H9 (cell line): ENCODE measurements around the gene ZNF134. TPM values are rescaled to one million over a fixed set of nuclear protein-coding genes. Genes with fewer than 3 reads are reported as not detected.
A peak's percentile ranks its signal among the peaks of the same experiment; 100 is the strongest.

Experiments
- DNase-seq: peaks from one replicate; pipeline ENCODE4 v3.0.0-alpha.2; 2017
- H2AFZ ChIP-seq: one replicate; pipeline ENCODE4 v1.6.1; 2013; ENCODE audit warnings: mild to moderate bottlenecking, low read length, control low read depth, moderate library complexity
- H2AK5ac ChIP-seq: 2 replicates; pipeline ENCODE4 v1.6.1; 2013; ENCODE audit warnings: low read length, control low read depth, mixed read lengths; ENCODE audit not compliant: insufficient read length
- H2BK120ac ChIP-seq: one replicate; pipeline ENCODE4 v1.6.1; 2013; ENCODE audit warnings: low read depth, mild to moderate bottlenecking, low read length, control low read depth, inconsistent platforms; ENCODE audit not compliant: poor library complexity, severe bottlenecking
- H2BK12ac ChIP-seq: 2 replicates; pipeline ENCODE4 v1.6.1; 2013; ENCODE audit warnings: low read length, control low read depth, mixed read lengths, low read depth; ENCODE audit not compliant: insufficient read length
- H2BK15ac ChIP-seq: 2 replicates; pipeline ENCODE4 v1.6.1; 2013; ENCODE audit warnings: low read depth, low read length, control low read depth
- H2BK20ac ChIP-seq: one replicate; pipeline ENCODE4 v1.6.1; 2013; ENCODE audit warnings: low read depth, mild to moderate bottlenecking, low read length, control low read depth, inconsistent platforms; ENCODE audit not compliant: poor library complexity, severe bottlenecking
- H2BK5ac ChIP-seq: 2 replicates; pipeline ENCODE4 v1.6.1; 2013; ENCODE audit warnings: low read length, control low read depth, mixed read lengths; ENCODE audit not compliant: insufficient read length
- H3K14ac ChIP-seq: 2 replicates; pipeline ENCODE4 v1.6.1; 2013; ENCODE audit warnings: low read length, control low read depth; ENCODE audit not compliant: insufficient read depth
- H3K18ac ChIP-seq: 2 replicates; pipeline ENCODE4 v1.6.1; 2013; ENCODE audit warnings: low read depth, mild to moderate bottlenecking, mixed read lengths, low read length, control low read depth; ENCODE audit not compliant: insufficient read length
- H3K23ac ChIP-seq: 2 replicates; pipeline ENCODE4 v1.6.1; 2013; ENCODE audit warnings: low read length, control low read depth, mixed read lengths, low read depth; ENCODE audit not compliant: insufficient read length
- H3K23me2 ChIP-seq: 2 replicates; pipeline ENCODE4 v1.6.1; 2013; ENCODE audit warnings: low read depth, mild to moderate bottlenecking, mixed read lengths, low read length, control low read depth; ENCODE audit not compliant: insufficient read length, poor library complexity, severe bottlenecking
- H3K27ac ChIP-seq: 2 replicates; pipeline ENCODE4 v1.5.1; 2013; ENCODE audit warnings: low read length, control low read depth, mixed read lengths, low read depth; ENCODE audit not compliant: insufficient read length
- H3K27me3 ChIP-seq: 2 replicates; pipeline ENCODE4 v1.6.1; 2013; ENCODE audit warnings: low read length, control low read depth, inconsistent platforms; ENCODE audit not compliant: insufficient read depth
- H3K4ac ChIP-seq: 2 replicates; pipeline ENCODE4 v1.6.1; 2013; ENCODE audit warnings: low read depth, mild to moderate bottlenecking, control low read depth, inconsistent platforms, low read length, moderate library complexity
- H3K4me1 ChIP-seq: 2 replicates; pipeline ENCODE4 v1.6.1; 2013; ENCODE audit warnings: low read length, control low read depth, inconsistent platforms; ENCODE audit not compliant: insufficient read depth
- H3K4me2 ChIP-seq: 2 replicates; pipeline ENCODE4 v1.6.1; 2013; ENCODE audit warnings: low read length, control low read depth, mixed read lengths; ENCODE audit not compliant: insufficient read length, insufficient read depth
- H3K56ac ChIP-seq: 2 replicates; pipeline ENCODE4 v1.6.1; 2013; ENCODE audit warnings: low read depth, mild to moderate bottlenecking, mixed read lengths, low read length, control low read depth; ENCODE audit not compliant: insufficient read length
- H3K79me1 ChIP-seq: 2 replicates; pipeline ENCODE4 v1.6.1; 2013; ENCODE audit warnings: low read depth, mild to moderate bottlenecking, moderate library complexity, low read length, control low read depth, inconsistent platforms; ENCODE audit not compliant: insufficient read depth, poor library complexity, severe bottlenecking
- H3K79me2 ChIP-seq: 2 replicates; pipeline ENCODE4 v1.6.1; 2013; ENCODE audit warnings: low read length, control low read depth, inconsistent platforms; ENCODE audit not compliant: insufficient read depth
- H3K9ac ChIP-seq: 2 replicates; pipeline ENCODE4 v1.6.1; 2013; ENCODE audit warnings: low read length, control low read depth, mixed read lengths; ENCODE audit not compliant: insufficient read length; ENCODE audit errors: extremely low read depth
- H3K9me3 ChIP-seq: one replicate; pipeline ENCODE4 v1.6.1; 2013; ENCODE audit warnings: low read depth, low read length, inconsistent platforms; ENCODE audit not compliant: control insufficient read depth
- H3T11ph ChIP-seq: one replicate; pipeline ENCODE4 v1.6.1; 2013; ENCODE audit warnings: mild to moderate bottlenecking, low read length, control low read depth, inconsistent platforms
- H4K20me1 ChIP-seq: one replicate; pipeline ENCODE4 v1.6.1; 2013; ENCODE audit not compliant: control insufficient read depth, insufficient read length, insufficient read depth
- H4K5ac ChIP-seq: 2 replicates; pipeline ENCODE4 v1.6.1; 2013; ENCODE audit warnings: low read depth, mild to moderate bottlenecking, mixed read lengths, low read length, control low read depth; ENCODE audit not compliant: insufficient read length
- H4K8ac ChIP-seq: replicated peaks from 2 replicates; pipeline ENCODE4 v1.6.1; 2013; ENCODE audit warnings: low read length, control low read depth, mixed read lengths, low read depth; ENCODE audit not compliant: insufficient read length
- H4K91ac ChIP-seq: 2 replicates; pipeline ENCODE4 v1.6.1; 2013; ENCODE audit warnings: low read depth, mild to moderate bottlenecking, moderate library complexity, mixed read lengths, low read length, control low read depth; ENCODE audit not compliant: insufficient read length
- H3K27ac Mint-ChIP-seq, 3 experiments: 2 replicates in 2 of 3; 3 replicates in 1 of 3; pipeline ENCODE4 v1.8.0; 2020 to 2021; ENCODE audit warnings: mixed read lengths in 3 of 3, mild to moderate bottlenecking in 1 of 3, moderate library complexity in 1 of 3
- H3K27me3 Mint-ChIP-seq: 2 replicates; pipeline ENCODE4 v1.8.0; 2021; ENCODE audit warnings: low read depth, mild to moderate bottlenecking, moderate library complexity, mixed read lengths
- H3K36me3 Mint-ChIP-seq, 3 experiments: 2 replicates in 2 of 3; 3 replicates in 1 of 3; pipeline ENCODE4 v1.8.0; 2020 to 2021; ENCODE audit warnings: low read depth in 3 of 3, mixed read lengths in 3 of 3; ENCODE audit not compliant: insufficient read depth in 1 of 3
- H3K4me1 Mint-ChIP-seq, 2 experiments: 2 replicates each; pipeline ENCODE4 v1.8.0; 2020; ENCODE audit warnings: mixed read lengths in 2 of 2
- H3K4me3 Mint-ChIP-seq, 2 experiments: 2 replicates in 1 of 2; 3 replicates in 1 of 2; pipeline ENCODE4 v1.8.0; 2020 to 2021; ENCODE audit warnings: mild to moderate bottlenecking in 2 of 2, mixed read lengths in 2 of 2, moderate library complexity in 1 of 2
- H3K9me3 Mint-ChIP-seq, 2 experiments: 2 replicates in 1 of 2; 3 replicates in 1 of 2; pipeline ENCODE4 v1.8.0; 2020; ENCODE audit warnings: mild to moderate bottlenecking in 2 of 2, mixed read lengths in 2 of 2, moderate library complexity in 1 of 2
- WGBS: extraction: QIAGEN DNeasy Blood & Tissue Kit; methylation state at CpG from one replicate; pipeline ENCODE4 v1.1.7; 2013; ENCODE audit warnings: missing lambda C conversion rate, low lambda C conversion rate, mixed read lengths; ENCODE audit not compliant: insufficient read length; ENCODE audit errors: extremely low coverage; 5-methylcytosine and 5-hydroxymethylcytosine counted together
- total RNA-seq: library from RNA; stranded (reverse); gene quantifications from 2 replicates; pipeline ENCODE4 v1.2.1, GENCODE V29; 2021
- TF ChIP-seq, protein P1 (sequence below): fragments of 200-600 bp; sonication (generic); conservative IDR thresholded peaks from 3 replicates; pipeline ENCODE4 v1.8.0; 2021; ENCODE audit warnings: antibody characterized with exemption, mild to moderate bottlenecking

Gene ZNF134
- total RNA-seq, 1 experiment from 2014 or later: 44.1 TPM

DNA sequence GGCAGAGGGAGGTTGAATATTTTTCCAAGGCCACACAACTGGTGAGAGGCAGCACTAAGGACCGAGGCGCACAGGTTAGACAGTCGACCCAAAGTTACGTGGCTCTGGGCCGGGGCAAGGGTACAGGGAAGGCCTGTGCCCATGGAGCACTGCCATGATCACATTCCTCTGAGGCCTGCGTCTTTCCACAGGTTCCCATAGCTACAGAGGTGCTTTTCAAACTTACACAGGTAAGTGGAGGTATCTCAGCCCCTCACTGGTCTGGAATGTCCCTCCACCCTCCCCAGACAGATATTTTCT, 19.7 kb downstream of the ZNF134 start:
- H3K27ac ChIP-seq: no peak overlapping the region
- Mint-ChIP-seq H3K4me1 (peaks cover 4 to 14% of the 10 kb centered on the region in 2 experiments; a peak in 3 of 4 replicates), H3K27me3 (no peaks in the 10 kb centered on the region; the same call in 1 of the 2 replicates), H3K27ac (peak overlapping the region in 1 of 3 experiments; percentile 8; a peak in 2 of 7 replicates), H3K36me3 (peaks cover 35 to 41% (median 39%) of the 10 kb centered on the region in 3 experiments), H3K9me3 (peaks cover 19 to 24% of the 10 kb centered on the region in 2 experiments), H3K4me3 (peak overlapping the region; percentile 92 to 97)
- WGBS: no CpG with 5 or more reads among the region's 6 CpGs
- no peak overlapping the region for H2BK5ac ChIP-seq
- no peak overlapping the region for H3T11ph ChIP-seq
- no peak overlapping the region for H3K4ac ChIP-seq
- peaks cover 6% of the 10 kb centered on the region for H3K23me2 ChIP-seq
- no peaks in the 10 kb centered on the region; the same call in 1 of the 2 replicates for H3K4me1 ChIP-seq
- no peaks in the 10 kb centered on the region for H3K9me3 ChIP-seq
- H3K79me1 ChIP-seq: no peaks in the 10 kb centered on the region
- H2BK15ac ChIP-seq: no peak overlapping the region
- no peak overlapping the region for H3K14ac ChIP-seq
- peak overlapping the region; percentile 95 for H3K4me2 ChIP-seq
- peak overlapping the region; percentile 69 for H3K9ac ChIP-seq
- no peaks in the 10 kb centered on the region for H3K27me3 ChIP-seq
- H2AK5ac ChIP-seq: no peak overlapping the region
- no peak overlapping the region for H3K56ac ChIP-seq
- no peak overlapping the region for H2BK120ac ChIP-seq
- H2AFZ ChIP-seq: no peak overlapping the region
- H4K5ac ChIP-seq: no peak overlapping the region
- no peak overlapping the region for H4K91ac ChIP-seq
- H4K20me1 ChIP-seq: no peaks in the 10 kb centered on the region
- H3K79me2 ChIP-seq: no peaks in the 10 kb centered on the region
- no peak for DNase-seq
- TF ChIP-seq, protein P1, sequence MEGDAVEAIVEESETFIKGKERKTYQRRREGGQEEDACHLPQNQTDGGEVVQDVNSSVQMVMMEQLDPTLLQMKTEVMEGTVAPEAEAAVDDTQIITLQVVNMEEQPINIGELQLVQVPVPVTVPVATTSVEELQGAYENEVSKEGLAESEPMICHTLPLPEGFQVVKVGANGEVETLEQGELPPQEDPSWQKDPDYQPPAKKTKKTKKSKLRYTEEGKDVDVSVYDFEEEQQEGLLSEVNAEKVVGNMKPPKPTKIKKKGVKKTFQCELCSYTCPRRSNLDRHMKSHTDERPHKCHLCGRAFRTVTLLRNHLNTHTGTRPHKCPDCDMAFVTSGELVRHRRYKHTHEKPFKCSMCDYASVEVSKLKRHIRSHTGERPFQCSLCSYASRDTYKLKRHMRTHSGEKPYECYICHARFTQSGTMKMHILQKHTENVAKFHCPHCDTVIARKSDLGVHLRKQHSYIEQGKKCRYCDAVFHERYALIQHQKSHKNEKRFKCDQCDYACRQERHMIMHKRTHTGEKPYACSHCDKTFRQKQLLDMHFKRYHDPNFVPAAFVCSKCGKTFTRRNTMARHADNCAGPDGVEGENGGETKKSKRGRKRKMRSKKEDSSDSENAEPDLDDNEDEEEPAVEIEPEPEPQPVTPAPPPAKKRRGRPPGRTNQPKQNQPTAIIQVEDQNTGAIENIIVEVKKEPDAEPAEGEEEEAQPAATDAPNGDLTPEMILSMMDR: no peak
- H3K23ac ChIP-seq: peak overlapping the region; percentile 44
- H4K8ac ChIP-seq: no peak overlapping the region
- peak overlapping the region; percentile 62 for H2BK12ac ChIP-seq
- H2BK20ac ChIP-seq: no peak overlapping the region
- H3K18ac ChIP-seq: no peak overlapping the region
